ENCODE results near the gene SLC9A1. TPM values are rescaled to one million over a fixed set of nuclear protein-coding genes. Genes with fewer than 3 reads are reported as not detected.
"Not testable (repeated sequence)": the region's sequence is repeated elsewhere in the genome, so short reads cannot be mapped to it uniquely, and the experiment has no call there.

Gene SLC9A1
- total and polyA plus RNA-seq, 2 of the 8 experiments (the other 6 are each of a cell fraction or from before 2014, with no cell fraction given), result 11.3 to 25.1 TPM

DNA sequence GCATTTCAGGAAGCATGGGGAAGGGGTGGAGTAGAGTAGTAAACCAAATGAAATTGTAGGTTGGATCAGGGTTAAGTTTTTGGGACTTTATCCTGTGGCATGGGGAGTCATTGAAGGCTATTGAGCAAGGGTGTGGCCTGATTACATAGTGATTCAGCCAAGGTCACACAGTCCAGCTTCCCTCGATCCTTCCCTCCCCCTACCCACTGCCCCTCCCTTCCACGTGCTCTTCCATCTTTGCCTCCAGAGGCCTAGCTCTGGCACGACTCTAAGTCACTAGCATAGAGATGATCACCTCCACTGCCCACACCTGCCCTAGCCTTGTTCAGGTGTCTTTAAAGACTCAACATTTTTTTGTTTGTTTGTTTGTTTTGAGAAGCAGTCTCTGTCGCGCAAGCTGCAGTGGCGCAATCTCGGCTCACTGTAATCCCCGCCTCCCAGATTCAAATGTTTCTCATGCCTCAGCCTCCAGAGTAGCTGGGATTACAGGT, 37.2 kb upstream of the SLC9A1 start (continued):
- TF ChIP-seq BRCA1 (IDR thresholded peaks at IDR 0.05; ENCODE audit: low read depth, low read length) (no peak), RXRA (IDR thresholded peaks at IDR 0.05; ENCODE audit: insufficient read depth, low read depth, low read length) (no peak), SIRT6 (IDR thresholded peaks at IDR 0.05; ENCODE audit: low read length) (no peak), TAF7 (optimal IDR thresholded peaks at IDR 0.05; ENCODE audit: borderline replicate concordance, low read depth, low read length) (no peak), BCL11A (IDR thresholded peaks at IDR 0.05; ENCODE audit: low read depth in 2 of 2, low read length in 2 of 2) (no peak), NRF1 (IDR thresholded peaks at IDR 0.05; ENCODE audit: low read depth, low read length) (no peak), JUND (IDR thresholded peaks at IDR 0.05; ENCODE audit: low read length) (no peak)

DNA sequence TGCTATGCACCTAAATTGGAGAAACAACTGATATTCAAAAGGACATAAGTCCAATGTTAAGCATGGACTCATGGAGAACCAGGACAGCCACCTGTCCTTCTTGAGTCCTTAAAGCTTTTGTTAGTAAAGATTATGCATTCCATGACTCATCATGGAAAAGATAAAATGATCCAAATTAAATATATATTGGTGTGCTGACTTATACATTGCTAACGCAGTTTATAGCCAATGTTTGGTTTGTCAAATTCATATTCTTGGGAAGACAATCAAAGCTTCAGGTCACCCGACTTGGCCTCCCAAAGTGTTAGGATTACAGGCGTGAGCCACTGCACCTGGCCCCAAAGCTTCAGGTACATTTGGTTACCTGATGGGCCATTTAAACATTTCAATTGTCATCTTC, 29.7 kb upstream of the SLC9A1 start:
- H4K8ac ChIP-seq (ENCODE audit: extremely low read depth, insufficient read depth, low read length); H3K27me3 ChIP-seq (replicated peaks in 1 of 4; ENCODE audit: control insufficient read depth in 3 of 4, extremely low read depth in 1 of 4, insufficient read depth in 3 of 4, low read length in 3 of 4); H2AK5ac ChIP-seq (ENCODE audit: low read depth, low read length); H3K27ac ChIP-seq (ENCODE audit: low read depth, low read length); DNase-seq (ENCODE audit: low read depth in 1 of 2, low spot score in 2 of 2); H4K91ac ChIP-seq (replicated peaks; ENCODE audit: insufficient read length, low read length); H2BK120ac ChIP-seq (replicated peaks; ENCODE audit: low read depth, low read length); H3K36me3 ChIP-seq (ENCODE audit: control insufficient read depth in 2 of 4, insufficient read depth in 4 of 4, low read length in 3 of 4); H2BK5ac ChIP-seq (ENCODE audit: low read depth, low read length); H3K79me1 ChIP-seq (ENCODE audit: low read depth, low read length); H3K4ac ChIP-seq (replicated peaks; ENCODE audit: insufficient read length, low read depth, low read length); H2BK12ac ChIP-seq (ENCODE audit: low read depth, low read length); H4K5ac ChIP-seq (ENCODE audit: insufficient read length, low read depth, low read length); H3K4me1 ChIP-seq (replicated peaks in 1 of 4; ENCODE audit: control insufficient read depth in 3 of 4, insufficient read depth in 4 of 4, low read length in 3 of 4); H3K56ac ChIP-seq (replicated peaks; ENCODE audit: insufficient read length, low read depth, low read length); H3K9ac ChIP-seq (replicated peaks in 1 of 4; ENCODE audit: extremely low read depth in 1 of 4, low read depth in 3 of 4, low read length in 3 of 4); H2AFZ ChIP-seq (ENCODE audit: low read length); H2BK20ac ChIP-seq (ENCODE audit: low read length); H3K18ac ChIP-seq (ENCODE audit: extremely low read depth, low read length); H3K14ac ChIP-seq (ENCODE audit: insufficient read length); H3K4me3 ChIP-seq (ENCODE audit: extremely low read depth in 1 of 4, insufficient read depth in 2 of 4, low read depth in 3 of 4, low read length in 4 of 4); H2BK15ac ChIP-seq (ENCODE audit: low read length); H3K4me2 ChIP-seq (ENCODE audit: insufficient read depth in 1 of 2, low read depth in 2 of 2, low read length in 2 of 2); H3K23ac ChIP-seq (ENCODE audit: insufficient read length); H3K23me2 ChIP-seq (ENCODE audit: low read depth, low read length); H4K20me1 ChIP-seq (replicated peaks in 1 of 2; ENCODE audit: control insufficient read depth in 1 of 2, insufficient read depth in 2 of 2, low read length in 2 of 2); H3K79me2 ChIP-seq (ENCODE audit: control insufficient read depth in 1 of 2, insufficient read depth in 2 of 2, low read length in 2 of 2); FAIRE-seq: not testable (repeated sequence)
- POLR2A ChIA-PET (ENCODE audit: partially characterized antibody), result interaction anchor here (0.6 to 1.2 kb wide), 2 partner anchors 21 to 25 kb away, joined by 3 to 4 read pairs; no protein-coding TSS in a partner anchor
- peaks cover 14 to 24% of the 10 kb centered on the region in 2 experiments; a peak in 3 of 4 replicates for H3K9me3 ChIP-seq (ENCODE audit: insufficient read depth in 2 of 2, low read depth in 1 of 2, low read length in 1 of 2)
- 76% methylated on average over 3 of the region's 3 CpGs; no CpG with 5 or more reads in 1 of the 2 experiments for WGBS, 2 experiments (ENCODE audit: extremely low coverage in 1 of 2, insufficient coverage in 1 of 2, insufficient read length in 1 of 2, insufficient replicate concordance in 2 of 2, low coverage in 1 of 2, low lambda C conversion rate in 2 of 2, missing lambda C conversion rate in 1 of 2)
- CTCF ChIA-PET (ENCODE audit: partially characterized antibody), result interaction anchor here (0.8 to 2.6 kb wide), 2 partner anchors 13 to 30 kb away, joined by 3 to 6 read pairs; partner anchors contain the start of gene SLC9A1

Measured in H1 (cell line).